ENCODE measurements around the gene MRPL50.
A peak's percentile ranks its signal among the peaks of the same experiment; 100 is the strongest.

MRPL50 gene

DNA sequence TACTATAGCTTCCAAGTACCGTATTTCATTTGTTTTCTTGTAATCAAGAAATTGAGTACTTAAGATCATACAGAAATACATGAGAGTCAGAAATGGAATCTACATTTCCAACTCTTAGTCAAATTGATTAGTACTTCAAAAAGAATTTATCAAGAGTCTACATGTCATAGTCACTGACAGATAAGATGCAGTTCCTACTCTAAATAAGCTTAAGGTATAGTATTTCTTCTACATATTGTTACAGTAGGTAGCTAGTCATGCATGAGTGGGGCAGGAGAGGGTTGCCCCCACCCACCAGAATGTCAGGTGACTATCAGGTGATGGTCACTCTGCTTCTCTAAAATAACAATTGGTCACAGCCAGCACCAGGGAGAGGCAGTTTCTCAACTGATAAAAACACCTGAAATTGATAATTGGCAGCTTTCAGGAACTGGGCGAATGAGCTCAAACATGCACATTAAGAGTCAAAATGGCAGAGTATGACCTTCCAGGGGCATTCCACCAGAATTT, 16.5 kb downstream of the MRPL50 start:
- H3K4me3 ChIP-seq (ENCODE audit: control insufficient read depth, low read depth, low read length) = no peak overlapping the region
- TF ChIP-seq CTCF (conservative IDR thresholded peaks at IDR 0.05; ENCODE audit: control insufficient read depth, insufficient read depth, low read depth, low read length) = no peak
- DNase-seq (ENCODE audit: low read depth) = no peak

DNA sequence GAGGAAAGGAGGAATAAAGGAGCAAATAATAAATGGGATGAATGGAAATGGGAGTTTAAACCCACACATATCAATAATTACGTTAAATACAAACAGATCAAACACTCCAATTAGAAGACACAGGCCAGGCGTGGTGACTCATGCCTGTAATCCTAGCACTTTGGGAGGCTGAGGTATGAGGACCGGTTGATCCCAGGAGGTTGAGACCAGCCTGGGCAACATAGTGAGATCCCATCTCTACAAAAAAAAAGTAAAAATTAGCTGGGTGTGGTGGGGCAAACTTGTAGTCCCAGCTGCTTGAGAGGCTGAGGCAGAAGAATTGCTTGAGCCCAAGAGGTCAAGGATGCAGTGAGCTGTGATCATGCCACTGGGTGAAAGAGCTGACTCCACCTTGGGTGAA, 17.3 kb downstream of the MRPL50 start:
- no peak for TF ChIP-seq CTCF (conservative IDR thresholded peaks at IDR 0.05; ENCODE audit: control insufficient read depth, insufficient read depth, low read depth, low read length)
- no peak overlapping the region for H3K4me3 ChIP-seq (ENCODE audit: control insufficient read depth, low read depth, low read length)
- DNase-seq (ENCODE audit: low read depth) = no peak

- TF ChIP-seq CTCF (conservative IDR thresholded peaks at IDR 0.05; ENCODE audit: control insufficient read depth, insufficient read depth, low read depth, low read length) = no peak
- no peak for DNase-seq (ENCODE audit: low read depth)
- no peak overlapping the region for H3K4me3 ChIP-seq (ENCODE audit: control insufficient read depth, low read depth, low read length)
Observed at GRCh38 chr9:101380295-101380694, 18.1 kb downstream of the MRPL50 start.

GRCh38 chr9:101376111-101376848, 22.1 kb downstream of the MRPL50 start:
- TF ChIP-seq CTCF (conservative IDR thresholded peaks at IDR 0.05; ENCODE audit: control insufficient read depth, insufficient read depth, low read depth, low read length) = no peak
- peak overlapping the region; percentile 48 for H3K4me3 ChIP-seq (ENCODE audit: control insufficient read depth, low read depth, low read length)
- peak; percentile 92 for DNase-seq (ENCODE audit: low read depth)

- TF ChIP-seq CTCF (conservative IDR thresholded peaks at IDR 0.05; ENCODE audit: control insufficient read depth, insufficient read depth, low read depth, low read length) = no peak
- DNase-seq (ENCODE audit: low read depth) = peak; percentile 40
- H3K4me3 ChIP-seq (ENCODE audit: control insufficient read depth, low read depth, low read length) = peak overlapping the region; percentile 48
Observed at GRCh38 chr9:101375546-101375945, 22.9 kb downstream of the MRPL50 start.

DNA sequence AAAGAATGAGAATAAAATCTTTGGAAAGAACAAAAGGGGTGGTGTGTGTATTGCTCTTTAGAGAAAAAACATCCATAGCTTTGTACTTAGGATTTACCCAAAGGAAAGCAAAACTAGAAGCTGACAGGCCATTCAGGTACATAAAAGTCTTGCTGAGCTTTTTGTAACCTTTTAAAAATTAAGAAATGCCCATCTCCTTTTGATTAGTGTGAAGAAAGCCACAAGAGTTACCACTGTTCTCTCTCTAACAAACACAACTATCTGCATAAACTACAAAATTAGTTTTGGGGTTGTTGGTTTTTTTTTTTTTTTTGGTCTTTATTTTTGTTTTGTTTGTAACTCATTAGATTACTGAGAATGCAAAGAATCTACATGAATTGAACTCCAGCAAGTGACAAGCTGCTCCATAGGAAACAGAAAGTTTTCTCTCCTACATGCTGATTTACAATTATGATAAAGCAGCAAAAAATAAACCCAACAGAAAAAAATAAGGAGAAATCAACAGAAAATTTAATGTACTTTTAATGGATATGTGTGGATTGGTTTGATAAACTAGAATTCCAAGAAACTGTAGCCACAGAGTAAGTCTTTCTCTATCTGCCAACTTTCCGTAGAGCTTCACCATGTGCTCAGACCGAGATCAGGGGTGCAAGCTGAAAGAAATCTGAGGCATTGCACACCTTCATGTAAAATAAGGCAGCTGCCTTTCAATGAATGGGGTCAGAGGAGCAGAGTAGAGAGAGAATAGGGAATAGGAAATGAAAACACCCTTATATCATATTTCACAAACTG, 25.9 kb downstream of the MRPL50 start:
- TF ChIP-seq CTCF (conservative IDR thresholded peaks at IDR 0.05; ENCODE audit: control insufficient read depth, insufficient read depth, low read depth, low read length) = no peak
- no peak for DNase-seq (ENCODE audit: low read depth)

More for the DNA sequence above, 25.9 kb downstream of the MRPL50 start:
- H3K4me3 ChIP-seq (ENCODE audit: control insufficient read depth, low read depth, low read length) = no peak overlapping the region
